GM21786 (cell line): ENCODE results near the gene PDE6H.
A peak's percentile ranks its signal among the peaks of the same experiment; 100 is the strongest.

Experiments
- ATAC-seq: cut with Tn5 transposase; IDR thresholded peaks from one replicate; pipeline ENCODE4 v1.9.1; 2021; ENCODE audit not compliant: unreplicated experiment

The PDE6H gene

GRCh38 chr12:14950982-14951746, 21.7 kb upstream of the PDE6H start:
- no peak for ATAC-seq

GRCh38 chr12:14951851-14952250, 21.0 kb upstream of the PDE6H start:
- no peak for ATAC-seq

GRCh38 chr12:14952299-14952921, 20.4 kb upstream of the PDE6H start:
- peak; percentile 44 for ATAC-seq

DNA sequence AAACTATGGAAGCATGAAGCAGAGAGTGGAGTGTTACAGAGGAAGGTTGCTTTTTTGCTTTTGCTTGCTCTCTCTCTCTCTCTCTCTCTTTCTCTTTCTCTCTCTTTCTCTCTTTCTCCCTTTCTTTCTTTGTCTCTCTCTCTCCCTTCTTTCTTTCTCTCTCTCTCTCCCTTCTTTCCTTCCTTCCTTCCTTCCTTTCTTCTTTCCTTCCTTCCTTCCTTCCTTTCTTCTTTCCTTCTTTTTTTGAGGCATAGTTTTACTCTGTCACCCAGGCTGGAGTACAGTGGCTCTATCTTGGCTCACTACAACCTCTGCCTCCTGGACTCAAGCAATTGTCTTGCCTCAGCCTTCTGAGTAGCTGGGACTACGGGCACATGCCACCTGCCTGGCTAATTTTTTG, 19.1 kb upstream of the PDE6H start:
- ATAC-seq: no peak

- ATAC-seq: no peak
Measured at GRCh38 chr12:14954269-14954668, 18.6 kb upstream of the PDE6H start.

DNA sequence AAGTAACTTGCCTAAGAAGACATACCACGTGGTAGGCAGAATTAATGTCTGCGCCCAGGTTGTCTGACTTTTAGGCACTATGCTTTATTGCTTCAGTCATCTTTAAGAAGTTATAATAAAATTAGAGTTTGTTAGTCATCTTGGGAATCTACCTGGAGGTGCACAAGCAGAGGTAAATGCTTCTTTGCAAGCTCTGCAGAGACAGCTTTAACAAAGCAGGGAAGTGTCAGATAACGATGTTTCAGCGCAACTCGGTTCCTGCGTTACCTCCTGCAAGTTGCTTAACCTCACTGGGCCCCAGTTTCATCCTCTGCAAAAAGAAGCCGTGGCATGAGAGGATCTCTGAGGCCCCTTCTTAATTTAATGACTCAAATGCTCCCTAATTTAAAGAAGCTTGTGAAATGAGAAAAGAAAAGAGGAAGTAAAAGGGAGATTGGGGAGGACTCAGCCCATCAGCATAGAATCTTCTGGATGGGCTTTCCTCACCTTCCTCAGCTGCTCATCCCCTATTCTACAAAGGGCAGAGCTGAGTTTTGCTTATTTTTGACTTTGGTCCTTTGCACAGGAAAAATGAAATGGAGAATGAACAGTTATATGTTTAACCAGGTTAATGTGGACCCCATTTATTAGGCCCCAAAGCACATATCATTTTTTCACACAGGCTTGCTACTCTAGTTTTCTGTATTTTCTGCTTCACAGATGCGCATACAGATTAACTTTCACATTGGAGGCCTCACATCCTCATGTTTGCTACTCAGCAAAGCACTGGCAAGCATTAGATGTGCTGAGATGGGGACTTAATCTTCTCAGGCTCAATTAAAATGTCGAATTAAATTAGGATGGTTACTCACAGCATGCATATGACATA, 16.6 kb upstream of the PDE6H start:
- peak; percentile 38 for ATAC-seq

DNA sequence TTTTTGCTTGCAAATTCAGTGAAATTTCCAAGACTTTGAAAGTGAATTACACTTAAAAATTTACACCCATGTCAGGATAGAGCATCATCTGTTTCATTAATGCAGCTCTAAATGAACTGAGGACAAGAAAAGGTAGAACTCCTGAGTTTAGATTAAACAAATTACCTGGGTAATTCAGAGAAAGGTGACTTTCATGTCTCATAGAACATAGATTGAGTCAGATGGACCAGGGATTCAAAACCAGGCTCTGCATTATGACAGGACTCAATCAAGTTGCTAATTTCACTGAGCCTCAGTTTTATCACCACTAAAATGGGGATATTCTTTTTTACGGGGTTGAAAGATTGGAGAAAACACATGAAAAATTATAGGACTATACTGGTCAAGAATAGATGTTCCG, 15.9 kb upstream of the PDE6H start:
- no peak for ATAC-seq

DNA sequence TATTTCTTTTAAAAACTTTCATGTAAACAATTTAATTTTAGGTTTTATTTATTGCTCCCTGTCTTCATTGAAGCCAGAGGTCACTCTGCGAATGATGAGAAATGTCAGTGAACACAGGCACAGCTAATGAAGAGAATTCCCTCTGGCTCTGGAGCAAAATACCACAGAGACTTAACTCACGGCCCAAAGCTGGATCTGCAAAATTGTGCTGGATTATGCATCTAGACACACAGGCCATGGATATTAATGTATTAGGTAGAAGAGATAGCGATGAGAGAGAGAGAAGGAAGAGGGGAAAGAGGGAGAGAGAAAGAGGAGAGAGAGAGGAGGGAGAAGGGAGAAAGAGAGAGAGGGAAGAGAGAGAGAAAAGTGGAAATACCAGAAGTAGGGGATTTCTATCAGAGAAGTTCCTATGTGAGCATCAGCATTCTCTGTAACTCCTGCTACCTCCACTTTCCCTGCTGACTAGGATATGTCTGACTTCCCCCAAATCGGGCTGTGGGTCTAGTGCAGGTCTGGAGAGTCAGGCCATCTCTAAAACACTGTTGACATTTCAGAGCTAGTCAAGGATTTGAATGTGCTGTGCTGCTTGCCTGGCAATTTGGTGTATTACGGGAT, 15.2 kb upstream of the PDE6H start:
- no peak for ATAC-seq

DNA sequence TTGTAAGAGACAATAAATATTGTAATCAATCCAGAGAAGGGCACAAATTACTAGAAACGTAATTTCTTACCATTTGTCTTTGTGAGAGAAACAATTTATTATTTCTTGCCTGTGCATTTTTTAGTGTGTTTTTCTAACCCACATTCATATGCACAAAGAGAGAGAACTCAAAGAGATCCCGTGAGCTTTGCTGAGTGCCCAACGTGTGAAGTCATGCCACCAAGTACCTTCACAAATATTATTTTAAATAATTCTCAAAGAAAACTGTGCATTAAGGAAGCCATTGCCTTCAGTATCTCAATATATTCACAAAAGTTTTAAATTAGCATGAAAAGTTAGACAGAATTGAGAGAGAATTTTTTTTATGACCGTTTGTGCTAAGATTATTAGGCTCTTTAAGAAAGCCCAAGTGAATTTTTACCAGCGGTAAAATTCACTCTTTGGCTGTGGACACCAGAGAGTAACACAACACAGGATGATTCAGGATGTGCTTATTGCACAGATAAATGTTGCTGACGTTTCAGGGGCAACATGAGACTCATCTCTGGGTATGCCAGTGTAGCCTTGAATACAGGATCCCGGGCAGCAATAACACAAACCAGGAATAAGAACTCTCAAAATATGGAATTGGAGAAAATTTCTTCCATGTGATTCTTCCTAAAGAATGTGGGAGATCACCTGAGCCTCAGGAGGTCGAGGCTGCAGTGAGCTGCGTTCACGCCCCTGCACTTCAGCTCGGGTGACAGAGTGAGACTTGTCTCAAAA, 14.3 kb upstream of the PDE6H start:
- no peak for ATAC-seq

GRCh38 chr12:14959126-14959440, 13.8 kb upstream of the PDE6H start:
- ATAC-seq: no peak

DNA sequence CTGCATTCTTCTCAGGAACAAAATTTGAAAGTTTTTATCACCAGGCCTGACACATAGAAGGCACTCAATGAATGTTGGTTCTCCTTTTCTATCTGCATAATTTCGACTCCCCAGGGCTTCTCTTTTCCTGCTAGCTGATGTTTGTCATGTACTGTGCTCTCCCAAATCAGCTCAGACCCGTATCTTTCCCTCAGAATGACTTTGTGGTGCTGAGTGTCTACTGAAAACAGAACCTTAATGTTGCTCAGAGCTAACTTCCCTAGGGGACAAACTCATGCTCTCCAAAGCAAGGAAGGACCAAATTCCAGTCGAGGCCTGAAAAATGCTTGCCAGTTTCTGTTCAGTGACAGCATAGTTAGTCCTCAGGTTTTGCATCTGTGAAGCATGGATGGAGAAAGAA, 13.4 kb upstream of the PDE6H start:
- no peak for ATAC-seq

DNA sequence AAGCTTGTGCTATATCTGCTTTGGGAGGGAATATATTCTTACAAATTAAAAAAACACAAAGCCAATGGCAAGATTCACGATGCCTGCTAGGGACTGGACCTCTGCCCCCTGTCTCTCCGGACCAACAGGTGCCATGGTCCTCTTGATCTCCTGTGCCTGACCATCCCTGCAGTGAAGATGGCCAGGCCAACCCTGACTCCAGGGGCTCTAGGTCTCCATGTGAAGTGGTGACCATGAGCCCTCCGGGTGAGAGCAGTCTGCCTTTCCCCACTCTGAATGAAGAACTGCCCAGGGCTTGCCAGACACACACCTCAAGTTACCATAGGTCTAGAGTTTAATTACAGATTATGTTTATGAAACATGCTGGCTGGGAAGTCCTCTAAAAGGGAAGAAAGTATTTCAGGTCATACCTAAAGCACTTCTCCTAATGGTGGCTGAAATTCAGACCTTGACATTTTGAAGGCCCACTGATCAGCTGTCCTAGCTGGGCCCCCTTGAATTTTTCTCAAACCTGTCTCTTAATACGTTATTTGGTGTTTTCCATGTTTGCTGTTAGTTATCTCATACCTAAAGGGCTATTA, 12.8 kb upstream of the PDE6H start:
- ATAC-seq: no peak

GRCh38 chr12:14960548-14961465, 12.0 kb upstream of the PDE6H start:
- ATAC-seq: peak; percentile 23

GRCh38 chr12:14961466-14962152, 11.2 kb upstream of the PDE6H start, which contains the start of gene ARHGDIB:
ARHGDIB (minus strand) TSS chr12:14961601; CDS start chr12:14950712, 10,889 bp downstream.
- peak; percentile 58 for ATAC-seq

- ATAC-seq: no peak
Measured at GRCh38 chr12:14962153-14962539, 10.7 kb upstream of the PDE6H start.

DNA sequence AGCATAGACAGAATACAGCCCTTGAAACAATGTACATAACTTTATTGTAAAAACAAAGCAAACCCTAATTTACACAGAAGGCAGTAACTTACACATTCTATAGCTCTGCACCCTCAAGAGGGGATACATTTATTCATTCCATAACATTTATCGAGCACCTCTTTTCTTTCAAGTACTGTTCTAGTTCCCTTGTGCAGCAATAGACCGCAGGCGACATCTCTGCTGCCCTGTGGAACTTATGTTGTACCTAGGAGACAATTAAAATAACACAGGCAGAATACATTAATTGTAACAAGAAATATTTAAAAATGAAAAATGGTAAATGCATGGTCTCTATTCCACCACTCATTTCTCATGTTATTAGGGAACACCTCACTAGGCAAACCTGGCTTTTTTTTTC, 10.0 kb upstream of the PDE6H start:
- no peak for ATAC-seq

- ATAC-seq: no peak
Measured at GRCh38 chr12:14963520-14963919, 9.3 kb upstream of the PDE6H start.

DNA sequence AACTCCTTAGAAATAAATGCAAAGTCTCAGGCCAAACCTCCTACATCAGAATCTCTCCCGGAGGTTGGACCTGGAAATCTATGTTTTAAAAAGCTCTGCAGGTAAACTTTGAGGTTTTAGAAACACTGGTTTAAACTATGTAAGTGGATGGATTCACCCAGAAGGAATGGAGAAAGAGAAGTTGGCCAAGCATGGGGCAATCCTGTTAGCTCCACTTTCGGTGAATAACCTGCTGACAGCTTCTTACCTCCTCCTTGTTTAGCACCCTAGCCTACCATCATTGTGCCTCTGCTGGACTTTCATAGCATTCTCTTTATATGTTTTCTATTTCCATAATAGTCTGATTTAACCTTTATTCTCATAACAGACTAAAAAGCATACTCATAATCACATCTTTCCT, 8.4 kb upstream of the PDE6H start:
- no peak for ATAC-seq

GRCh38 chr12:14965221-14965620, 7.6 kb upstream of the PDE6H start:
- no peak for ATAC-seq
